Psoas muscle (tissue), 8 donors: ENCODE data around the gene TRAF3. TPM values are rescaled to one million over a fixed set of nuclear protein-coding genes. Genes with fewer than 3 reads are reported as not detected.
"Not testable (repeated sequence)": the region's sequence is repeated elsewhere in the genome, so short reads cannot be mapped to it uniquely, and the experiment has no call there.

Source experiments
- ATAC-seq, 4 donors: fragments of 200-7000 bp; cut with Tn5 transposase; one replicate each; pipeline ENCODE4 v1.9.1; 2020; ENCODE audit warnings: moderate library complexity in 3 of 4, mild to moderate bottlenecking in 2 of 4
- DNase-seq, 2 donors: peaks; one replicate each; pipeline ENCODE4 v3.0.0-alpha.2; 2020
- H3K27ac ChIP-seq: fragments of 200-600 bp; one replicate; pipeline ENCODE4 v1.8.0; 2022
- H3K27me3 ChIP-seq, 3 donors: fragments of 200-600 bp in 1 of 3; one replicate each; pipeline versions ENCODE4 v1.6.1 to v1.8.0; 2013 to 2022; ENCODE audit warnings: low read length in 2 of 3, mild to moderate bottlenecking in 2 of 3, moderate library complexity in 1 of 3; ENCODE audit not compliant: insufficient read depth in 3 of 3
- H3K36me3 ChIP-seq, 2 donors: fragments of 200-600 bp in 1 of 2; one replicate each; pipeline versions ENCODE4 v1.6.1 to v1.8.0; 2013 to 2022; ENCODE audit warnings: low read depth in 1 of 2, mild to moderate bottlenecking in 1 of 2, moderate library complexity in 1 of 2; ENCODE audit not compliant: insufficient read depth in 1 of 2
- H3K4me1 ChIP-seq: fragments of 200-600 bp; one replicate; pipeline ENCODE4 v1.8.0; 2022
- H3K4me3 ChIP-seq: fragments of 200-600 bp; one replicate; pipeline ENCODE4 v1.8.0; 2022; ENCODE audit warnings: mild to moderate bottlenecking
- H3K9me3 ChIP-seq: fragments of 200-600 bp; one replicate; pipeline ENCODE4 v1.8.0; 2022
- WGBS, 3 donors: extraction: QIAGEN DNeasy Blood & Tissue Kit; methylation state at CpG; one replicate each; pipeline versions ENCODE4 v1.1.6 to v1.1.7; 2013; 5-methylcytosine and 5-hydroxymethylcytosine counted together
- intact Hi-C, 2 donors: fragments of 100-400 bp; cut with DNase I; formaldehyde crosslinking; loops; one replicate each; pipeline versions ENCODE4 v1.11.0 to v1.14.2; 2022
- polyA plus RNA-seq, 3 donors: library from polyadenylated mRNA; stranded (reverse); fragments of 200-250 nt; gene quantifications; one replicate each; pipeline ENCODE4 v1.2.3, GENCODE V29; 2013
- total RNA-seq, 4 donors: library from RNA; stranded (reverse); fragmentation: NEBNext Ultra II Directional in 2 of 4; extraction: Animal tissue kit (Norgen Biotek cat#: 25700) in 2 of 4; gene quantifications; one replicate each; pipeline versions ENCODE4 v1.2.1 to v1.2.4, GENCODE V29; 2021 to 2023
- TF ChIP-seq, protein P1 (sequence below): fragments of 200-600 bp; IDR thresholded peaks from one replicate; pipeline ENCODE4 v1.8.0; 2022; ENCODE audit warnings: antibody characterized with exemption
- donor health status: healthy with polysubstance abuse.
- donor health status: DM: no; HTN: no; CAD: no; lungs with moderate emphysema.
- donor health status: Bipolar disorder and iron deficiency.
- donor health status: healthy.
- donor health status: DM: yes; HTN: yes; CAD: no.
- donor health status: DM: no; HTN: no; CAD: no.
- donor health status: DM: no; HTN: no; CAD: no.
- donor health status: DM: yes; HTN: yes; CAD: no.

The TRAF3 gene
- total and polyA plus RNA-seq, 7 donors = 3.3 to 16.3 (median 8.1) TPM

GRCh38 chr14:102857444-102857843 lies 80.2 kb downstream of the TRAF3 start:
- WGBS, 3 donors = 92 to 95% (median 93%) methylated on average over 2 of the region's 2 CpGs

GRCh38 chr14:102859911-102860310 lies 82.7 kb downstream of the TRAF3 start:
- no peak for DNase-seq
- TF ChIP-seq, protein P1, sequence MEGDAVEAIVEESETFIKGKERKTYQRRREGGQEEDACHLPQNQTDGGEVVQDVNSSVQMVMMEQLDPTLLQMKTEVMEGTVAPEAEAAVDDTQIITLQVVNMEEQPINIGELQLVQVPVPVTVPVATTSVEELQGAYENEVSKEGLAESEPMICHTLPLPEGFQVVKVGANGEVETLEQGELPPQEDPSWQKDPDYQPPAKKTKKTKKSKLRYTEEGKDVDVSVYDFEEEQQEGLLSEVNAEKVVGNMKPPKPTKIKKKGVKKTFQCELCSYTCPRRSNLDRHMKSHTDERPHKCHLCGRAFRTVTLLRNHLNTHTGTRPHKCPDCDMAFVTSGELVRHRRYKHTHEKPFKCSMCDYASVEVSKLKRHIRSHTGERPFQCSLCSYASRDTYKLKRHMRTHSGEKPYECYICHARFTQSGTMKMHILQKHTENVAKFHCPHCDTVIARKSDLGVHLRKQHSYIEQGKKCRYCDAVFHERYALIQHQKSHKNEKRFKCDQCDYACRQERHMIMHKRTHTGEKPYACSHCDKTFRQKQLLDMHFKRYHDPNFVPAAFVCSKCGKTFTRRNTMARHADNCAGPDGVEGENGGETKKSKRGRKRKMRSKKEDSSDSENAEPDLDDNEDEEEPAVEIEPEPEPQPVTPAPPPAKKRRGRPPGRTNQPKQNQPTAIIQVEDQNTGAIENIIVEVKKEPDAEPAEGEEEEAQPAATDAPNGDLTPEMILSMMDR = no peak

More at GRCh38 chr14:102857444-102857843, 80.2 kb downstream of the TRAF3 start:
- intact Hi-C loops = no loop called here
- H3K27ac ChIP-seq = no peak overlapping the region
- TF ChIP-seq, protein P1 = no peak
- no peak for ATAC-seq
- H3K27me3 ChIP-seq = no peaks in the 10 kb centered on the region
- no peaks in the 10 kb centered on the region for H3K9me3 ChIP-seq
- no peak overlapping the region for H3K4me3 ChIP-seq
- no peaks in the 10 kb centered on the region for H3K4me1 ChIP-seq
- no peak for DNase-seq
- H3K36me3 ChIP-seq = no peaks in the 10 kb centered on the region

GRCh38 chr14:102862154-102862773 lies 85.0 kb downstream of the TRAF3 start:
- no peaks in the 10 kb centered on the region for H3K4me1 ChIP-seq
- 89 to 94% (median 93%) methylated on average over 3 of the region's 3 CpGs for WGBS, 3 donors
- no peaks in the 10 kb centered on the region for H3K9me3 ChIP-seq
- H3K27me3 ChIP-seq = no peaks in the 10 kb centered on the region
- TF ChIP-seq, protein P1 = no peak
- intact Hi-C loops = no loop called here
- H3K27ac ChIP-seq = no peak overlapping the region
- H3K36me3 ChIP-seq = no peaks in the 10 kb centered on the region
- no peak for ATAC-seq
- DNase-seq = no peak
- H3K4me3 ChIP-seq = no peak overlapping the region

More at GRCh38 chr14:102859911-102860310, 82.7 kb downstream of the TRAF3 start:
- Histone ChIP-seq H3K4me3 (no peak overlapping the region), H3K4me1 (no peaks in the 10 kb centered on the region), H3K36me3 (no peaks in the 10 kb centered on the region), H3K27me3 (no peaks in the 10 kb centered on the region), H3K9me3 (no peaks in the 10 kb centered on the region), H3K27ac (no peak overlapping the region)
- no peak for ATAC-seq
- WGBS, 3 donors = 91 to 97% (median 96%) methylated on average over 1 of the region's 1 CpG
- intact Hi-C loops = no loop called here

- H3K9me3 ChIP-seq = no peaks in the 10 kb centered on the region
- TF ChIP-seq, protein P1 = no peak
- H3K4me1 ChIP-seq = no peaks in the 10 kb centered on the region
- H3K36me3 ChIP-seq = no peaks in the 10 kb centered on the region
- DNase-seq (no peak), ATAC-seq (no peak)
- 60 to 65% (median 61%) methylated on average over 3 of the region's 3 CpGs for WGBS, 3 donors
- intact Hi-C loops = no loop called here
- H3K27ac ChIP-seq = no peak overlapping the region
- no peaks in the 10 kb centered on the region for H3K27me3 ChIP-seq
- H3K4me3 ChIP-seq = no peak overlapping the region
These were observed 86.1 kb downstream of the TRAF3 start for GRCh38 chr14:102863381-102863780.

DNA sequence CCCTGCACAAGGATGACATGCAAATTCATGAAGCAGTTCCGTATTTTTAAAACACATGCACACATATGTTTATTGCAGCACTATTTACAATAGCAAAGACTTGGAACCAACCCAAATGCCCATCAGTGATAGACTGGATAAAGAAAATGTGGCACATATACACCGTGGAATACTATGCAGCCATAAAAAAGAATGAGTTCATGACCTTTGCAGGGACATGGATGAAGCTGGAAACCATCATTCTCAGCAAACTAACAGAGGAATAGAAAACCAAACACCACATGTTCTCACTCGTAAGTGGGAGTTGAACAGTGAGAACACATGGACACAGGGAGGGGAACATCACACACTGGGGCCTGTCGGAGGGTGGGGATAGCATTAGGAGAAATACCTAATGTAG lies 88.7 kb downstream of the TRAF3 start:
- H3K4me1 ChIP-seq, H3K4me3 ChIP-seq, ATAC-seq, H3K9me3 ChIP-seq, intact Hi-C loops, DNase-seq, H3K27me3 ChIP-seq, H3K27ac ChIP-seq: not testable (repeated sequence)
- WGBS, 3 donors = 94 to 97% (median 97%) methylated on average over 4 of the region's 4 CpGs
- peaks cover 0 to 11% of the 10 kb centered on the region in 2 donors for H3K36me3 ChIP-seq
